ENCODE results near the gene CHST7.

CHST7 gene

DNA sequence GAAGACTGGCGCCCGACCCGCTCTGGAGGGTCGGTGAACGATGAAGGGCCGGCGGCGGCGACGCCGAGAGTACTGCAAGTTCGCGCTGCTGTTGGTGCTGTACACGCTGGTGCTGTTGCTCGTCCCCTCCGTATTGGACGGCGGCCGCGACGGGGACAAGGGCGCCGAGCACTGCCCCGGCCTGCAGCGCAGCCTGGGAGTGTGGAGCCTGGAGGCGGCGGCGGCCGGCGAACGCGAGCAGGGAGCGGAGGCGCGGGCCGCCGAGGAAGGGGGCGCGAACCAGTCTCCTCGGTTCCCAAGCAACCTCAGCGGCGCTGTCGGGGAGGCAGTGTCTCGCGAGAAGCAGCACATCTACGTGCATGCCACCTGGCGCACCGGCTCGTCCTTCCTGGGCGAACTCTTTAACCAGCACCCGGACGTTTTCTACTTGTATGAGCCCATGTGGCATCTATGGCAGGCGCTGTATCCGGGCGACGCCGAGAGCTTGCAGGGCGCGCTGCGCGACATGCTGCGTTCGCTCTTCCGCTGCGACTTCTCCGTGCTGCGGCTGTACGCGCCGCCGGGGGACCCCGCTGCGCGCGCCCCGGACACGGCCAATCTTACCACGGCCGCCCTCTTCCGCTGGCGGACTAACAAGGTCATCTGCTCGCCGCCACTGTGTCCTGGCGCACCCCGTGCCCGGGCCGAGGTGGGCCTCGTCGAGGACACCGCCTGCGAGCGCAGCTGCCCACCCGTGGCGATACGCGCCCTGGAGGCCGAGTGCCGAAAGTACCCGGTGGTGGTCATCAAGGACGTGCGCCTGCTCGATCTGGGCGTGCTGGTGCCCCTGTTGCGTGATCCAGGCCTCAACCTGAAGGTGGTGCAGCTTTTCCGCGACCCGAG is 568 bp downstream of the CHST7 start:
- peak; percentile 65 for DNase-seq

DNA sequence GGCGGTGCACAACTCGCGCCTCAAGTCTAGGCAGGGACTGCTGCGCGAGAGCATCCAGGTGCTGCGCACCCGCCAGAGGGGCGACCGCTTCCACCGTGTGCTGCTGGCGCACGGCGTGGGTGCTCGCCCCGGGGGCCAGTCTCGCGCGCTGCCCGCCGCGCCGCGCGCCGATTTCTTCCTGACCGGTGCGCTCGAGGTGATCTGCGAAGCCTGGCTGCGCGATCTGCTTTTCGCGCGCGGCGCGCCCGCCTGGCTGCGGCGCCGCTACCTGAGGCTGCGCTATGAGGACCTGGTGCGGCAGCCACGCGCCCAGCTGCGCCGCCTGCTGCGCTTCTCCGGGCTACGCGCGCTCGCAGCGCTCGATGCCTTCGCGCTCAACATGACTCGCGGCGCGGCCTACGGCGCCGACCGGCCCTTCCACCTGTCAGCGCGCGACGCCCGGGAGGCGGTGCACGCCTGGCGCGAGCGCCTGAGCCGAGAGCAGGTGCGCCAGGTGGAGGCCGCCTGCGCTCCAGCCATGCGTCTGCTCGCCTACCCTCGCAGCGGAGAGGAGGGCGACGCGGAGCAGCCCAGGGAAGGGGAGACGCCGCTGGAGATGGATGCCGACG is 1.3 kb downstream of the CHST7 start:
- peak; percentile 45 for DNase-seq

DNA sequence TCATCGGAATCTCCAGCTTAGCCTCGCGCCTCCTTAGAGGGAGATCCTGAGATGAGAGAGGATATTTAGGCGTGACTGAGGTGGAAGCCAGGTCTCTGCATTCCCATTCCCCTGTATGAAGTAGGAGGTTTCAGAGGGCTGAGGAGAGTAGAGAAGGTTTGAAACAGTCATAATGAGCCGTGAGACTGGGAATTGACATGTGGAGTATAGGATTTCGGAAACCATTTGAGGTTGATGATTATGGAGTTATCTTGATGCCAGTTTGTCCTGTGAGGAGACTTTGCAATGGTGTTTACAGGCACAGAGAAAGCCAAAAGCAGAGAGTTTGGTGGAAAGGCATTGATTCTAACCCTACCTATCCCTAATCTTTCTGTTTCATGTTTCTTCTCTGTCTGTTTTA is 2.0 kb downstream of the CHST7 start:
- DNase-seq = no peak

DNA sequence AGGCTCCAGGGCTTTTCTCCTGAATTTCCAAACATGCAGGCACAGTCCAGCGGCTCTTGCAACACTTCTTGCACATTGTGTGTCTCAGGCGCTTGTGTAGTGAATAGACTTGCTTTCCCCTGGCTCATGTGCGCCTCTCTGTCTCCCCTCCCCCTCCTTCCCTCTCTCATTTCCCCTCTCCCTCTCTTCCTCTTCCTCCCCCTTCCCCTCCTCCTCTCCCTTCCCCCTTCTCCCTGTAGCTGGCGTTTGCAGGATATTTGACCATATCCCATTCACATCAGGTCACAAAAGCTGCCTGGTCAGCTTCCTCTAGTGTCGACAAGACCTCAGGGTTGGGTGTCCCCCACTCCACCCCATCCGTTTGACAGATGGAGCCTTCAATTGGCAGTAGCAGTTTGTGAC is 2.4 kb downstream of the CHST7 start:
- no peak for DNase-seq

DNA sequence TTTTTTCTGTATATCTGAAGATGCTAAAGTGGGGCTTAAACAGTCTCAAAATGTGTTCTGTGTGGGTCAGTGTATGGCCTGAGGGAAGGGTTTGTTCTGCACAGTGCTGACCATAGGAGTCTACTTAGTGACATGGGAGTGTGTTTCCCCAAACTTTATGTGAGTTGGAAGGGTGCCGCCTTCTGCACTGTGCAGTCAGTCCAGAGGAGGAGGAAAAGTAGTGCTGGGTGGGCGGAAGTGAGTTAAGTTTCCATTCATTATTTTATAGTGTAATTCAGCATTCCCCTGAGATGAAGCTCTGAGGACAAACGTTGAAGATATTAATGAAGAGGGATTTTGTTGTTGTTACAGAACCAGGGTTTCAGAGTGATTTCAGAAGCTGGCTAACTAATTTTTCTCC is 2.9 kb downstream of the CHST7 start:
- DNase-seq = no peak

DNA sequence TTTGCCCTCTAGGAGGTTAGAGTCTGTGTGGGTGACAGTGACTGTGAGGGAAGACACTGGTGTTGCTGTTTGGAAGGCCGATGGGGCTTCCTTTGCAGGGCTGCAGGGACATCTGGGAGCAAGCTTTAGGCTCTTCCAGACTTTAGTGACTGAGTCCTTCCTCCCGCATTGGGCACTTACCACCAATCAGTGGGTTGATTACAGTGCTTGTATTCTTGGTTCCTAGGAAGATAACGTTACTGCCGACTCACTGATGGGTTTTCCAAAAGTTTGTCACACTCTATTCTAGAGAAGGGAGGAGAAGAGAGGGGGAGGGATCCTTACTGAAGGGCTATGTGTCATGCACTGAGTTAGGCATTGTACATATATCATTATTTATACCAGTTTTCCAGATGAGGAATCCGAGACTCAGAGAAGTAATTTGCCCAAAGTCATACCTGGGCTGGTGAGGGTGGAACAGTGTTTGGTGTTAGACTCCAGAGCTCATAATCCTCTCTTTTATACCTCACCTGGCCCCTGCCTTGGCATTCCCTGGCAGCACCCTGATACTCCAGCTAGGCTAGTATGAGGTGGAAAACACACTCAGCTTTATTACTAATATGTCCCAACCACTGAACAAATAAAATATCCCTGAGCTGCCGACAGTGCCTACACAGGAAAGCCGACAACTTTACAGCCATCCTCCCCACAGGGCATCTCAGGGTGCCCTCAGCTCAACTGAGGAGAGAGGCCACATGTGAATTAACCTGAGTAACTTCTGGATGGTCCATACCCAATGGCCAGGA is 3.8 kb downstream of the CHST7 start:
- DNase-seq = no peak

DNA sequence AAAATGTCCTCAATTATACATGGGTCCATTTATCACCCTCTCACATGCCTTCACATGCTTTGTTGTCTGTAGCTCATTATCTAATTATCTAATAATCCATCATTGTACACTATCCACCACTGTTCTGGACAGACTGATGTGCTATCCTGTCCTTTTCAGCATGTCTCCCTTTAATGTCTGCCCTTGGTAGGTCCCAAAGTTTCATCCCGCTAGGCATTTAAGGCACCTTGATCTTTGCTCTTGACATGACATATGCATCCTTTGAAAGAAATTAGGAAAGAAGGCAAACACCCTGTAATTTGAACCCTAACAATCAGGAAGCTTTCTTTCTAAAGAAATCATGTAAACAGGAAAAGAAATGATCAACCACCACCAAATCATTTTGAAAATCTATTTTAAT is 5.7 kb downstream of the CHST7 start:
- no peak for DNase-seq

DNA sequence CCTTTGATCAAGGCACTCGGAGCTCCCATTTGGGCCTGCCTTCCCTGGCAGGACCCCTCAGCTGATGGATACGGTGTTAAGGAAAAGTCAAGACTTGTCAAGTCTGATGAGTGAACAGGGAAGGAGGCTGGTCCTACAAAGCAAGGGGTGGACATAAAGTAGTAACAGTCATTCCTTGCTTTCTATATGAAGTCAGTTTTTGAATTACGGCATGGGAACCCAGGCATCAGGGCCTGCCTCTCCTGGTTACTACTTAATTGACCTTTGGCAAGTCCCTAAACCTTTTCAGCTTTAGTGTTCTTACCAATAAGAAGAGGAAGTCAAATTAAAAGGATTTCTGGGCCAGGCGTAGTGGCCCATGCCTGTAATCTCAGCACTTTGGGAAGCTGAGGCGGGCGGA is 7.0 kb downstream of the CHST7 start:
- no peak for DNase-seq

DNA sequence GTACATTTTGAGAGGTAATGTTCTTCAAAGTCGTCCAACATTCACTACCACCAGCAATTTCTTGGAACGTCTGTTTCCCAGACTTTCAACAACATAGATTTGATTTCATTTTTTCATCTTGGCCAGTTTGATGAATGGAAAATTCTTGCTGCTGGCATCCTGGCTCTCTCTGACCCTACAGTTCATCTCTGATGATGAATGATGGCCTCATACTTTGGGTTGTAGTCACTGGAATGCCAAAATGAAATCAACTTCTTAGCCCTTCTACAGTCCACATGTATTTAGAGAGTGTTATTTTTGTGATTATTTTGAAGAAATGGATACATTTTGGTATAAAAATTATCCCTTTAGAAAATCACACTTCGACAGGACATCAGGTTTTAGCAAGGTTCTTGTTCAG is 8.8 kb downstream of the CHST7 start:
- no peak for DNase-seq

DNA sequence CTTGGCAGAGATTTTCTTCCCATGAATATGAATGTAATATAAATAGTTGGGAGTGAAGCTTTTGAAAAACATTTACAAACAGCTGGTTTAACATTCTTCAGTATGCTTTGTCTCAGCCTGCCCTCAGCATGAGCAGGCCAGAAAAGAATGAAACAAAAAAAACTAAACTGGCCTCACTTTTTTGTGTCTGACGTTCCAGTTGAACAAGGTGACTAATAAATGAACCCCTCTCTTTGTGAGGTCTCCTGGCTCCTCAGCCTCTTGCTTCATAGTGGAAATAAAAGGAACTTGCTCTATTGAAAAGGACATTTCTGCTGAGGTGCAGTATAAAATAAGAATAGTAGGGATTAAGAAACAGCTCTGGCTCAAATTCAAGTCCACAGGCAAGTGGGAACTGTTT is 9.4 kb downstream of the CHST7 start:
- DNase-seq = no peak

DNA sequence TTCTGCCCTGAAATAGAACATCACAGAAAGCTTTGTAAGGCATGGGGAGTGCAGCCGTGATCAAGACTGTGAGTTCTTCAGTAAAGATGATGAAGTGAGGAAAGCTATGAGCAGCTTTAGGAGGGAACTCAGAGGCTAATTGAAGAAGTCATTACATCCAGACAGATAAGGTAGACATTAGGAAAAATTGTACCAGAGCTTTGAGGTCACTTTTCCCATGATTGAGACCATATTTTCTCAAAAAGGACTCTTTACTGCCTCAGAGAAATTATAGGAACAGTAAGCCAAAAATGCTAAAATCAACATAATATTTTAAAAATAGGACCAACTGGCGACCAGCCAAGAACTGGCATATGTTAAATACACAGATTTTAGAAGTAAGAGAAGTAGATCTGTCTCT is 11.2 kb downstream of the CHST7 start:
- DNase-seq = no peak

DNA sequence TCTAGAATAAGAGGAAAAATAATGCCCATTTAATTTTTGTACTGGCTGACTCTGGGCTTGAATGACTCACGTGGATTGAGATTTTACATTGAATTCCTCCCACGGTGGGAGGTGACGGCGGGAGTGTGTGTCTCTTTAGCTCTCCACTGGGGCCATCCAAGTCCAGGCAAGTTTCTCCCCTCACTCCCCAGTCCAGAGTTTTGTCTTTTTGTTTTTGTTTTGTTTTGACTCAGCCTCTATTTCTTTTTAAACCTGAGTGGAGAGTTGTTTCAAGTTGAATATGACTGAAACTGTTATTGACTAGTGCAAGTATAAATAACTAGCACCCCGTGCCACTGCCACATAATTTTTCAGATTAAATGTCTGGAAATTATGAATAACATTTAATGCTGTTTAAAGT is 13.6 kb downstream of the CHST7 start:
- DNase-seq = no peak

DNA sequence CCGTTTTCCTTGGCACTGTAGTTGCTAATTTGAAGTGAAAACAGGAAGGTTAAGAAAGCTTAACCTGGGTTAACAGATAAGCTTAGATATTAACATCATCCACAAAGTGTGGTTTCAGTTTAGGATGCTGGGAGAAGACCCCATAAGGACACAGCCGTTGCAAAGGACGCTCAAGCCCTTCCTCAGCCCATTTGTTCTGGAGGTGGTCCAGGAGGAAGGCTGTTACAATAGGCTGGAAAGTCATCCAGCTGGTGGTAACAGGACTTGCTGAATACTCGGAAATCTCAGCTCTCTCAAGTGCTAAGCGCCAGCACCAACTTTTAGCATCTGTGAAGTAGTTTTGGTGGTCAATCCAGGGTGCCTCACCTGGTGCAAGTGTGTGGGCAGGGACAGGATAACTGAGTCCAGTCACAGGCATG is 14.2 kb downstream of the CHST7 start:
- no peak for DNase-seq

DNA sequence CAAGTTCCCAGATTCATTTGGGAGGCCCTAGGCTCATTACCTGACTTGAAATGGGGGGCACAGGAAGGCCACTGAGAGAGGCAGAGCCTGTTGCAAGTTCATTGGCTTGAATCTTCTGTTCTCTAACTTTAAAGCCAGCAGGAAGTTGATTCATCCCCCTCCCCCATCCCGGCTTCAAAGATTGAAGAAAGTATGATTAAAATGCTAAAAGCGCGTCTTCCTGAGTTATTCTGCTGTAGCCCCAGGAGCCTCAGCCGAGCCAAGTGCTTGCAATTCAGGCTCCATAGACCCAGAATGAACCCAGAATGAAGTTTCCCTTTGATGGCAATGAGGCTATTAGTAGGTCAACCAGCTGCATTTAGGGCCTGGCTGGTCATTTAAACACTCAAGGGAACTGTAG is 14.7 kb downstream of the CHST7 start:
- DNase-seq = peak; percentile 53

DNA sequence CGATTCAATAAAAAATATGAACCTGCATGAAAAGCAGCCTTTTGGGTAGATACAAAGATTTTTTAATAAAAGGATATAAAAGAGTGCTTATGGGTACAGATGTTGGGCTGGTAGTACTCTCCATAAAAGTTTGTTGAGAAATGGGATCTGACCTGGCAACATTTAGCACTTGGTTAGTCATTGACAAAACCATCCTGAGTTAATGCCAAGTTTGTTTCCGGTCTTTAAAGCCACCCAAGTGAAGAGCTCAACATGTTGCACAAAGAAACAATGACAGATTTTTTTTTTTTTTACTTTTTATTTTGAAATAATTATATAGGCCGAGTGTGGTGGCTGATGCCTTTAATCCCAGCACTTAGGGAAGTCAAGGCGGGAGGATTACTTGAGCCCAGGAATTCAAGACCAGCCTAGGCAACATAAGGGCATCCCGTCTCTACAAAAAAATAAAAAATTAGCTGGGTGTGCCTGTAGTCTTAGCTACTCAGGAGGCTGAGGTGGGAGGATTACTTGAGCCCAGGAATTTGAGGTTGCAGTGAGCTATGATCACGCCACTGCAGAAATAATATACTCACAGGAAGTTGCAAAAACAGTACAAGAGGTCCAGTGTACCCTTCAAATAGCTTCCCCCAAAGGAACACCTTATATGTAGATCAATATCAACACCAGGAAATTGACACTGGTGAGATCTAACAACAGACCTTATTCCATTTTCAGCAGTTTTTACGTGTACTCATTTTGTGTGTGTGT is 16.6 kb downstream of the CHST7 start:
- DNase-seq = no peak

DNA sequence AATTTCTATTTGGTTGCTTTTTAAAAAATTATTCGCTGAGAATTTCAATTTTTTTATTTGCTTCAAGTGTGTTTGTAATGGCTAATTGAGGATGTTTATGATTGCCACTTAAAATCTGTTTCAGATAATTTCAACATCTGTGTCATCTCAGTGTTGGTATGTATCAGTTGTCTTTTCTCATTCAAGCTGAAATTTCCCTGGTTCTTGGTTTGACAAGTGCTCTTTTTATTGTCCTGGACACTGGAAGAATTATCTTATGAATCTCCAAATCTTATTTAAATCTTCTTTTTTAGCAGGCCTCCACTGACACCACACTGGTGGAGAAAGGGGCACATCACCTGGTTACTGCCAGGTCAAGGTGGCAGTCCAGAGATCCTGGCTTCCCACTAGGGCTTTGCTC is 21.5 kb downstream of the CHST7 start:
- DNase-seq = no peak

DNA sequence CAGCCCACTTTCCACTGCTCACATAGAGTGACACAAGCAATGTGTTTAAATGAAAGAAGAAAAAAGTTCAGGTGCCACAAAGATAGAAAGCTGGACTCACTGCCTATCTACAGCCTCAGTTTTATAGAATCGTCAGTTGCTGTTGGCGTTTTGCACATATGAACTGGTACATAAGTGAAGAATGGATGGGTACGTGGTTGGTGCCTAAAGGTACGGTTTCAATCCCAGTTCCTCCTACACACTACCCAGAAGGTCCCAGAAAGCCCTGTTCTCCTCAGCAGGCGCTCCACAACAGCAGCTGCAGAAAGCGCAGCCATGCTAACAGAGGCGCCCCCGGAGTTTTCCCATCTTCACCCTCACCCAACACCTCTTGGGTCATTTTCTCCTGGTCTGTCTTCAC is 23.6 kb downstream of the CHST7 start:
- no peak for DNase-seq

DNA sequence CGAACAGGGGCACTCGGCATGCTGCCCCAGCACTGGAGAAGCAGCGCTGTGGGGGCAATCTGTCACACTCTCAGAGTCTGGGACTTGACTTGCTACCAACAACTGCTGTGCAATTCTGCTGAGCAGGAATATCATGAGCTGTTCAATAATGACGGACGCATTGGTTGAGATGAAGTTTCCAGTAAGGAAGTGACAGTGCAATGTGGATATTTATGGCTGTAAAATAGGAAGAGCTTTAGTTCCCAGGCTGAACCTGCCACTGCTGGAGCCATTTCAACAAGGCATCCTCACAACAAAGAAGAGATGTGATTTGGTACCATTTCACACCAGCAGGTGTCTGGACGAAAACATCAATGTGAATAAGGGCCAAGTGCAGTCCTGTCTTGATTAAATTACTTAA is 24.2 kb downstream of the CHST7 start:
- no peak for DNase-seq

DNA sequence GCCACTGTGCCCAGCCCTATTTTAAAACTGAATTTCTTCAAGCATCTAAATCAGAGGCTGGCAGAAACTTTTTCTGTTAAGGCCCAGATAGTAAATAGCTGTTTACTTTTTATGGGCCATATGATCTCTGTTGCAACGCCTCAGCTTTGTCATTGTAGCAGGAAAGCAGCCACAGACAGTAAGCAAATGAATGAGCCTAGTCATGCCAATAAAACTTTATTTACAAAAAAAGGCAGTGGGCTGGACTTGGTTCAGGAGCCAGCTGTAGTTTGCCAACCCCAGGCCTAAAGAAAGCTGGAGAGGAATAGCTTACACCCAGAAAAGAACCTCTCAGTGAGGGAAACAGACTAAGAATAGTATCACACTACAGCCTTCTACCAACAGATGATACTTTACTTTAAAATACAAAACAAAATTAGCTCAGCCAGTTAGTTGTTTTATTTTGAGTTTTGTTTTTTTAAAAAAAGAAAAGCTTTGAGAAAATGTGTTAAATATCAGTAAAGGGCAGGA is 25.5 kb downstream of the CHST7 start:
- DNase-seq = no peak

DNA sequence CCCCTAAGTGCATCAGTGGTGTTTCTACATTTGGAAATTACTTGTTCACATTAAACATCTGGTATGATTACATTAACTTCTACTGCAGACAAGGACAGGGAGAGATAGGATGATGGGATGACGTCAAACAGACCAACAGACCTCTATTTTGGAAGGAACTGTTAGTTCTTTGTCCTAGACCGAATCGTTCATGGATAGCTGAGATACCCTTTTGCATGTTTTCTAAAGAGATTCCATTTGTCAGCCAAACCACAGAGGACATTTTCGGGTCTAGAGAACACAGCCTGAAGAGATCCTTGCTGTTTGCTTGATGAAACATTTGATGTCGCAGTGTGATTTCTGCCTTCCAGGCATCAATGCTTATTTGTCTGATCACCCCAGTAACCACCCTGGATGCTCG is 27.7 kb downstream of the CHST7 start:
- DNase-seq = no peak

DNA sequence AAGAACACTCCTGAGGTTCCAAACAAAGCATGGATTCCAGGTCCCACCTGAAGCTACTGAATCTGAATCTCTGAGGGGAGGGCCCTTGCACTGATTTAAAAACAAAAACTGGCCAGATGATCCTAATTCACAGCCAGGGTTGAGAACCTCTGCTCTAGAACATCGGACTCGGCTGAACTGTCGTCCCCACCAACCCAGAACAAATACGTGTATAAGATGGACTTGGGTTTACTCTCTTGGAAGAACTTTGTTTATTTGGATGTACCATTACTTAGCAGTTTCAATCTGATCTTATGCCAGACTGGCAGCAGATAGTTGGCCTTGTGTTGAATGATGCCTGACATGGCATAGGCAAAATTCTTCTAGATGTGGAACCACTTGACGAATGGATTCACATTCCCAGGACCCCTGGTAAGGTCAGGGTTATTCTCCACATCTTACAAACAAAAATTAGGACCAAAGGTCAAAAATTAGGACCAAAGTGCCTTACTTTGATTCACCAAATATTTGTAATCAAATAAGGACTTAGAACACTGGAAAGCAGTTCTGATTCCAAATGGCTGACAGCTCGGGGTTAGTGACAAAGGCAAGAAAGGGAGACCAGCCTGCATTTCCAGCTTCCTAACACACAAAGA is 29.0 kb downstream of the CHST7 start:
- DNase-seq = no peak

DNA sequence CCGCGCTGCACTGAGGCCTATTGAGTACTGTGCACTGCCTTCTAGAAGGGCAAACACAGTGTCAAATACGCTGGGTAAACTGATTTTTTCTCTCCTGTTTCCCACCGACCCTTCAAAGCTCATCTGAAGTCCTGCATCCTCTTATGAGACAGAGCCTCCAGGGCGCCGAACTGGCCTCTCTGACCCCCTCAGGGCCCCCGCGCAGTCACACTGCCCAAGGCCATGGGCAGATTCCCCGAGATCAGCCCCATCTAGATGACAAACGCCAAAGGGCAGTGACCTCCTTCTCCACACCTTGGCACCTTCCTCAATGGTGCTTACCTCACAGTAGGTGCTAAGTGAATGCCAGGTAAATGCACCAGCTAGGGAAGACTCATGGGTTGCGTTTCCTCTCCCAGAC is 34.4 kb downstream of the CHST7 start:
- DNase-seq = no peak

Measured in stimulated activated CD8-positive, alpha-beta memory T cell treated with anti-CD3 and anti-CD28 coated beads, Interleukin-4, amount 100 ng/mL, for 48 hours (primary cell).